Hepatocyte (in vitro differentiated cells): ENCODE data around the gene KCNA5. TPM values are rescaled to one million over a fixed set of nuclear protein-coding genes. Genes with fewer than 3 reads are reported as not detected.

ENCODE experiments used
- DNase-seq: peaks from one replicate; pipeline ENCODE4 v3.0.0-alpha.2; 2016; ENCODE audit warnings: low spot score
- H2AFZ ChIP-seq: fragments of 200-600 bp; sonication (generic); 2 replicates; pipeline ENCODE4 v1.6.0; 2016; ENCODE audit warnings: antibody characterized with exemption, mild to moderate bottlenecking
- H3K27ac ChIP-seq: fragments of 200-600 bp; sonication (generic); 2 replicates; pipeline ENCODE4 v1.5.1; 2016; ENCODE audit warnings: mild to moderate bottlenecking
- H3K27me3 ChIP-seq: fragments of 200-600 bp; sonication (generic); 2 replicates; pipeline ENCODE4 v1.6.1; 2016
- H3K36me3 ChIP-seq: fragments of 200-600 bp; sonication (generic); replicated peaks from 2 replicates; pipeline ENCODE4 v1.5.1; 2016; ENCODE audit warnings: low read depth; ENCODE audit not compliant: insufficient read depth
- H3K4me1 ChIP-seq: fragments of 200-600 bp; sonication (generic); 2 replicates; pipeline ENCODE4 v1.5.1; 2016; ENCODE audit warnings: mild to moderate bottlenecking, moderate library complexity; ENCODE audit not compliant: insufficient read depth
- H3K4me2 ChIP-seq: fragments of 200-600 bp; sonication (generic); 2 replicates; pipeline ENCODE4 v1.6.0; 2016
- H3K4me3 ChIP-seq: fragments of 200-600 bp; sonication (generic); 2 replicates; pipeline ENCODE4 v1.5.1; 2016; ENCODE audit warnings: mild to moderate bottlenecking
- H3K79me2 ChIP-seq: fragments of 200-600 bp; sonication (generic); 2 replicates; pipeline ENCODE4 v1.6.0; 2017; ENCODE audit warnings: mild to moderate bottlenecking
- H3K9me2 ChIP-seq: fragments of 200-600 bp; sonication (generic); replicated peaks from 2 replicates; pipeline ENCODE4 v1.6.0; 2017; ENCODE audit warnings: mild to moderate bottlenecking; ENCODE audit not compliant: insufficient read depth
- H3K9me3 ChIP-seq: fragments of 200-600 bp; sonication (generic); 2 replicates; pipeline ENCODE4 v1.5.1; 2016; ENCODE audit warnings: low read depth, mild to moderate bottlenecking
- H4K20me1 ChIP-seq: fragments of 200-600 bp; sonication (generic); 2 replicates; pipeline ENCODE4 v1.6.0; 2016; ENCODE audit warnings: mild to moderate bottlenecking; ENCODE audit not compliant: insufficient read depth, poor library complexity, severe bottlenecking
- EZH2 ChIP-seq: fragments of 200-600 bp; sonication (generic); IDR thresholded peaks from 2 replicates; pipeline ENCODE4 v1.6.1; 2016; ENCODE audit warnings: antibody characterized with exemption, mild to moderate bottlenecking, borderline replicate concordance
- EZH2phosphoT487 ChIP-seq: fragments of 200-600 bp; sonication (generic); IDR thresholded peaks from one replicate; pipeline ENCODE4 v1.6.1; 2018; ENCODE audit warnings: antibody characterized with exemption, mild to moderate bottlenecking, low read depth, moderate library complexity; ENCODE audit not compliant: unreplicated experiment, severe bottlenecking
- whole genome bisulfite sequencing: methylation state at CpG from one replicate; pipeline ENCODE4 v1.1.6; 2016; ENCODE audit warnings: low lambda C conversion rate; ENCODE audit errors: missing lambda C conversion rate; 5-methylcytosine and 5-hydroxymethylcytosine counted together
- polyA plus RNA-seq: library from polyadenylated mRNA; unstranded; fragments of >200 nt; fragmentation: Nextera tagmentation; extraction: Ambion mirVana; gene quantifications from 2 replicates; pipeline ENCODE4 v1.2.1, GENCODE V29; 2016
- total RNA-seq: library from RNA; depleted of rRNA; stranded (reverse); fragments of >200 nt; gene quantifications from 2 replicates; pipeline ENCODE4 v1.2.3, GENCODE V29; 2014
- TF ChIP-seq, protein P1 (sequence below): fragments of 200-600 bp; sonication (generic); IDR thresholded peaks from 2 replicates; pipeline ENCODE4 v1.5.1; 2016; ENCODE audit warnings: antibody characterized with exemption, mild to moderate bottlenecking; ENCODE audit not compliant: poor library complexity

KCNA5 gene
- total and polyA plus RNA-seq, 2 experiments from 2014 or later, result 1.8 to 2.8 TPM

DNA sequence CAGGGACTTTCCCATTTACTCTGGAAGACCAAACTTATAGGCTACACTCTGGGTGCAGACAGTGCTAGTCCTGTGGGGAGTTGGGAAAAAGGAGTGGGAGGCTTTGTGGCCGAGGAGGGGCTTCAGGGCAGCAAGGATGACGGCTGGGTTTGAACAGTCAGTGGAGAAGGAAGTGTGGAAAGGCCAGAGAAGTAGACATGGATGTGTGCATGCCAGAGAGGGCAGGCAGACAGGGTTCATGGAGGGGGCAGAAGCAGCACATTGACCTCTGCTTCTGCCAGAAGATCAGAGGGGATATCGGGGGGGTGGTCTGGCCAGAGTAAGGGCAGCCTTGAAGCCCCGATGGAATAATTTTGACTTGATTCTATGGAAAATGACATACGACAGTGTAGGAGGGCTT is 27.2 kb upstream of the KCNA5 start:
- Histone ChIP-seq H3K4me2 (no peak overlapping the region), H3K27ac (no peak overlapping the region), H3K36me3 (no peaks in the 10 kb centered on the region), H3K79me2 (no peaks in the 10 kb centered on the region), H4K20me1 (no peaks in the 10 kb centered on the region), H2AFZ (no peak overlapping the region), H3K9me3 (no peaks in the 10 kb centered on the region), H3K9me2 (no peaks in the 10 kb centered on the region), H3K27me3 (peaks cover 11% of the 10 kb centered on the region), H3K4me1 (no peaks in the 10 kb centered on the region), H3K4me3 (no peak overlapping the region)
- 85% methylated on average over 5 of the region's 5 CpGs for WGBS
- TF ChIP-seq, protein P1, sequence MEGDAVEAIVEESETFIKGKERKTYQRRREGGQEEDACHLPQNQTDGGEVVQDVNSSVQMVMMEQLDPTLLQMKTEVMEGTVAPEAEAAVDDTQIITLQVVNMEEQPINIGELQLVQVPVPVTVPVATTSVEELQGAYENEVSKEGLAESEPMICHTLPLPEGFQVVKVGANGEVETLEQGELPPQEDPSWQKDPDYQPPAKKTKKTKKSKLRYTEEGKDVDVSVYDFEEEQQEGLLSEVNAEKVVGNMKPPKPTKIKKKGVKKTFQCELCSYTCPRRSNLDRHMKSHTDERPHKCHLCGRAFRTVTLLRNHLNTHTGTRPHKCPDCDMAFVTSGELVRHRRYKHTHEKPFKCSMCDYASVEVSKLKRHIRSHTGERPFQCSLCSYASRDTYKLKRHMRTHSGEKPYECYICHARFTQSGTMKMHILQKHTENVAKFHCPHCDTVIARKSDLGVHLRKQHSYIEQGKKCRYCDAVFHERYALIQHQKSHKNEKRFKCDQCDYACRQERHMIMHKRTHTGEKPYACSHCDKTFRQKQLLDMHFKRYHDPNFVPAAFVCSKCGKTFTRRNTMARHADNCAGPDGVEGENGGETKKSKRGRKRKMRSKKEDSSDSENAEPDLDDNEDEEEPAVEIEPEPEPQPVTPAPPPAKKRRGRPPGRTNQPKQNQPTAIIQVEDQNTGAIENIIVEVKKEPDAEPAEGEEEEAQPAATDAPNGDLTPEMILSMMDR, result no peak
- TF ChIP-seq EZH2phosphoT487 (no peak), EZH2 (no peak)
- DNase-seq, result no peak

DNA sequence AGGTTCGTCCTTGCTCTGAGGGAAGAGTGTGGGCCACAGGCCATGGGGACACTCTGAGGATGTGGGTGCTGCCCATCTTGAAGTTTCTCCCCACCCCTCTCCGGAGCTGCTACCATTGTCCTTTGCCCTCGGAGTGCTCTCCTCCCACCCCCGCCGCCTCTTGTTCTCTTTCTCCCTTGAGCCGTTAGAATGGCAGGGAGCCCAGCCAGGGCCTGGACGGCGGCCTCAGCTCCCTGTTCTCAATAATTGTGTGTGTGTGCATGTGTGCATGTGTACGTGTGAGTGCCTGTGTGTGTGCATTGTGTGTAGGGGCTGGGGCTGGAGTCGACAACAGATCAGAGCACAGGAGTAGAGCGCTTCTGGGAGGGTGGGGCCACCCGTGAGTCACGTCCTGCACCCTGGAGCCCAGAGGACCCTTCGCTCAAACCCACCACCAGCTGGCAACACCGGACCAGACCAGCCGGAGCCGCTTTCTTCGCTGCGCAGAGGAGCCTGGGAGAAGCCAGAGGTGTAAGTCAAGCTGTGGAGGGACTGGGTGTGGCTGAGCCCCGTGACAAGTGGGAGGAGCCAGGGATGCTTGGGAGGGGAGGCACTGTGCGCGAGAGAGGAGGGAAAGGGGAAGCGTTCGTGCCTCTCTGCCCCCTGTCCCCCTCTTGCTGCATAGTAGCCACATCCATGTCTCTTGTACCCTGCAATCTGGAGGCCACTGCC is 25.9 kb upstream of the KCNA5 start:
- Histone ChIP-seq H3K27me3 (peaks cover 2% of the 10 kb centered on the region), H3K36me3 (no peaks in the 10 kb centered on the region), H3K9me3 (no peaks in the 10 kb centered on the region), H3K27ac (no peak overlapping the region), H3K4me3 (no peak overlapping the region), H3K4me1 (no peaks in the 10 kb centered on the region), H2AFZ (no peak overlapping the region), H3K9me2 (no peaks in the 10 kb centered on the region), H3K79me2 (no peaks in the 10 kb centered on the region), H4K20me1 (no peaks in the 10 kb centered on the region), H3K4me2 (no peak overlapping the region)
- TF ChIP-seq, protein P1, result no peak
- no peak for TF ChIP-seq EZH2phosphoT487
- no peak for TF ChIP-seq EZH2
- DNase-seq, result no peak
- WGBS, result 83% methylated on average over 23 of the region's 24 CpGs

DNA sequence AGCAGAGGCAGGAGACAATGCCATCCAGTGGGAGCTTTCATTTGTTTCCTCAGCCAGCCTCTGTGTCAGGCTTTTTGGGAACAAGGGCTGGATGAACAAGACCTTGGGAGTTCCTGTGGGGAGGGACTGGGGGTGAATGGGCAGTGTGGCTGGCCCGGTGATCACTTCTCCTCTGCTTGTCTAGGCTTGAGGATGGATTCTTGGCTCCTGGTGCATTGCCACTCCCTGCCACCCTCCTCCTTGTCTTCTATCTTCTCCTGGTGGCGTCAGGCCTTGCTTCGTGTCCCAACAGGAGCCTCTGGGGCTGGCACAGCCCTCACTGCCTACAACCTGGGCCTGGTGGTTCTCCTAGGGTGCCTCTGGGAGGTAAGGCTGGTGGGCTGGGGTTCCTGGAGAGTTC is 25.0 kb upstream of the KCNA5 start:
- H3K27me3 ChIP-seq, result no peaks in the 10 kb centered on the region
- H3K9me2 ChIP-seq, result no peaks in the 10 kb centered on the region
- TF ChIP-seq EZH2phosphoT487 (no peak), EZH2 (no peak)
- TF ChIP-seq, protein P1, result no peak
- H4K20me1 ChIP-seq, result no peaks in the 10 kb centered on the region
- H3K4me3 ChIP-seq, result no peak overlapping the region
- no peaks in the 10 kb centered on the region for H3K4me1 ChIP-seq
- H3K36me3 ChIP-seq, result no peaks in the 10 kb centered on the region
- no peak overlapping the region for H3K4me2 ChIP-seq
- H2AFZ ChIP-seq, result no peak overlapping the region
- H3K9me3 ChIP-seq, result no peaks in the 10 kb centered on the region
- H3K79me2 ChIP-seq, result no peaks in the 10 kb centered on the region
- WGBS, result 93% methylated on average over 3 of the region's 3 CpGs
- H3K27ac ChIP-seq, result no peak overlapping the region
- no peak for DNase-seq
